ENCODE data around the gene TMED6.

Gene TMED6

DNA sequence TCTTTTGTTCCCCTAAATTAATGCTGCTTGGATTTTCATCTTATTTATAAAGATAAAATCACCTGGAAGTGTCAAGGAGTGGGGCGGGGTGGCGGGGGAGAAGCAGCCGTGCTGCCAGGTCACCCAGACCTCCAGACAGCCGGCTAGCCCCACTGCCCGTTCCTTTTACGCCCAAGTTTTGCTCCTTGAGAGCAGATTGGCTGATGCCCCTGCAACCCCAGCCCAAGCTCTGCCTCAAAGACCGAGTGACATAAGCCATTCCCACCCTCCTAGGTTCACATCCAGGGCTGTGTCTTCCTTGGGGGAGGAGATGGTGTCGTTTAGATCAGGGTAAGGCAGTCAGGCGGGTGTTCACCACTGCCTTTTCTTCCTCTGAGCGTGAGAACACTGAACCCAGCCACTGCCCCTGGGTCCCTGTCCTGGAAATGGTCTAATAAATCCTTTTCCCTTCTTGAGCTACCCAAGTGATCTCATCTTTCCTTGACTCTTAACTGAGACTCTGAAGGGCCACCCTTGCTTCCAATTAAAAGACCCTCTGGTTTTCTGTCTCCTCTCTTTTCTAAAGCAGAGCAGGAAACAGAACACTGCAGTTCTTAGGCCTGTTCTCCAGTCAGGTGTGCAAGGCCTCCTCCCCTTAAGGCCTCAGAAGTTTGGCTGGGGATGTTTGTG, 26.9 kb downstream of the TMED6 start:
- no peak for DNase-seq (ENCODE audit: insufficient read length, low spot score)
- no peak for FAIRE-seq

DNA sequence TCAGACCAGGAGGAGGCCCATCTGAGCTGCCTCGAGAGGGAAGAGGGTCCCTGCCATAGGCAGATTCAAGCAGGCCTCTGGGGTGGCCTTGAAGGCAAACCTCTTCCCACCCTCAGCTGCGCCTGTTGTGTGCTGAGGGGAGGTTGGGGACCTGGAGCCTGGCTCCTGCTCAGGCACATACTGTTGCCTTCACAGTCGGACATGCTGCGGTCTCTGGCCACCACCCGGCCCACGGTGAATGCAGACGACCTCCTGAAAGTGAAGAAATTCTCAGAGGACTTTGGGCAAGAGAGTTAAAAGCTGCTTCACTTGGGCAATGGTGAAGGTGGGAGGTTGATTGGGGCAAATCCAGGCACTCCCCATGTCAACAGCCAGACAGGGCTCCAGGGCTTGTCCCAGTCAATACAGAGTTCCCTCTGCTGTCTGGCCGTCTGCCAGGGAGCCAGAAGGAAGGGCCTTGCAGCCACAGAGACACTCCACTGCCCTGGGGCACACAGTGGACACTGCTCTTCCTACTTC, 27.5 kb downstream of the TMED6 start:
- no peak for FAIRE-seq

DNA sequence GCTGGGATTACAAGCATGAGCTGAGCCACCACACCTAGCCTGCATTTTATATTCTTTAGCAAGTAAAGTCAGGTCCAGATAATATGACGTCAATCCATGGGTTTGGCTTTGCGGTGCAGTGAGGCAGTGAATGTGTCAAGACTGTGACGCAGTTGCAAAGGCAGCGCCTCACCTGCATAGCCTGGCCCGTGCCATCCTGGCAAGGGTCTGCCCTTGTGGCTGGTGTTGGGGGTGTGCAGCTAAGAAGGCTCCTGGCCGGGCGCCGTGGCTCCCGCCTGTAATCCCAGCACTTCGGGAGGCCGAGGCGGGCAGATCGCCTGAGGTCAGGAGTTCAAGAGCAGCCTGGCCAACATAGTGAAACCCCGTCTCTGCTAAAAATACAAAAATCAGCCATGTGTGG, 28.2 kb downstream of the TMED6 start:
- FAIRE-seq (no peak), DNase-seq (ENCODE audit: insufficient read length, low spot score) (no peak)

More for the DNA sequence above, 27.5 kb downstream of the TMED6 start:
- DNase-seq (ENCODE audit: insufficient read length, low spot score): no peak

DNA sequence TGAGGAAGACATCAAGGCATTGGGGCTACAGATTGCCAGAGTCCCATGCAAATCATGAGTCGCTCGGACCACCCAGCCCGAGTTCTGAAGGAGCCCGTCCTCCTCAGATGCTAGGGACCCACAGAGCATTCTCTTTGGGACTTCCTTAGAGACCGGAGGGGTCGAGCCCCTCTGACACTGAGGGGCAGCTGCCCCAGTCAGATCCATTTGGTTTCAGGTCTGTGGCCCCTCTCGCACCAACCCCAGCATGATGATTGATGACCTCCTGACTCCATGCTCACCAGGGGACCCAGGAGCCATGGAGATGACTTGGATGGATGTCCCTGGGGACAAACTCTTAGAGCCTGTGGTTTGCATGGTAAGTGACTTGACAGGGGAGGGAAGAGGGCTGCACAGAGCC, 29.2 kb downstream of the TMED6 start:
- no peak for FAIRE-seq

DNA sequence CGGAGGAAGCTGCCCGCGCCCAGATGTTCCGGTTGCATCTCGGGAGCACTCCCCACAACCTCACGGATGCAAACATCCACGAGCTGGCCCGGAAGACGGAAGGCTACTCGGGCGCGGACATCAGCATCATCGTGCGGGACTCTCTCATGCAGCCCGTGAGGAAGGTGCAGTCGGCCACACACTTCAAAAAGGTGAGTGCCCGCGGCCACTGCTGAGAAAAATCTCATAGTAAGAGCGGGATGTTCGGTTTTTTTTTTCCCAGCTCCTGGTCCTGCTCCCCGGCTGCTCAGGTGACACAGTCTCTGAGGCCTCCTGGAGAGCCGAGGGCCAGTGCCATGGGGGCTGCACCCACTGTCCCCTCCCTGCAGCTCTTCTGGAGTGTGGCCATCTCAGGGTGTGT, 30.5 kb downstream of the TMED6 start:
- no peak for DNase-seq (ENCODE audit: insufficient read length, low spot score)
- no peak for FAIRE-seq

More for the DNA sequence above, 29.2 kb downstream of the TMED6 start:
- DNase-seq (ENCODE audit: insufficient read length, low spot score): no peak

DNA sequence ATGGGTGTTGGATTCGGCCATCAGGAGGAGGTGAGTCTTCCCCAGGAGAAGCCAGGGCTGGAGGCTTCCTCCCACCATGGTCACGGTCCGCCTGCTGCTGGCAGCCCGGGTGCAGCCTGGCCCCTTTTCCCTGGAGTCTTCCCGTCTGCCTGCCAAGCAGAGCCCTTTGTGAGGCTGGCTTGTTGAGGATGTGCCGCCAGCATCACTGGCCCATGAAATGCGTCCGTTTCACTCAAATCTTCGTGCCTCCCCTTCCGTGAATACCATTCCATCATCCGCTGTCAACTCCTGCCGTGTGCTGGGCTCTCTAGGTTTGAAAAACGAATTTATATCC, 30.9 kb downstream of the TMED6 start:
- no peak for DNase-seq (ENCODE audit: insufficient read length, low spot score)
- no peak for FAIRE-seq

DNA sequence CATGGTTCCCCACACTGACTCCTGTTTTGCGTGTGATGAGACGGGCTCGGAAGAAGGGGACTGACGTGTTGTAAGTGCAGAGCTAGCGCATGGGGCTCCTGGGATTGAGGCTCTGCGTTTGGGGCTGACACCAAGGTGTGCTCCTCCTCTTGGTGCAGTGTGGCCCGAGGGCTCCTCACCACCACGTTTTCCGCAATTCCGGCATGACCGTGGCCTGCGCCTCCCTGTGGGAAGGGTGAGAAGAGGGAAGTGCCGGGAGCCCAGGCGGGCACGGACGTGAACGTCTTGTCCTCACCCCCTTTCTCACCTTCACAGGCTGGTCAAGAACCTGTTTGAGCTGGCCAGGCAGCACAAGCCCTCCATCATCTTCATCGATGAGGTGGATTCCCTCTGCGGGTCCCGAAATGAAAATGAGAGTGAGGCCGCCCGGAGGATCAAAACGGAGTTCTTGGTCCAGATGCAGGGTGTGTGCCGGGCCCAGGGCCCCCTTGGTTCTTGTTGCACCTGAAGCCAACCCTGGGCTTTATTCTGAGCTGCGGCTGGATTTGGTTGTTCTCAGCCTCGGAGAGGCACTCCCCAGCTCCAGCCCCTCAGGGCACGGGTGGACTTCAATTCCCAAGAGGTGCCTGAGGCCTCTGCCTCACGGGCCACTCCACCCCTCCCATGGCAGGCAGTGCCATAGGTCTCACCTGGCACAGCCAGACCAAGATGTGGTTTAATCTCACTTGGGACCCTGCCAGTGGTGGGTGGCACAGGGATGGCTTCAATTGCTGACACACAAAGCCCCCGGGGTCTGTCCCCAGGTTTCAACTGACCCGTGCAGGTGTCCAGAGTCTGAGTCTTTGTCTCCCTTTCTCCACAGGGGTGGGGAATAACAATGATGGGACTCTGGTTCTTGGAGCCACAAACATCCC, 31.5 kb downstream of the TMED6 start:
- no peak for FAIRE-seq
- DNase-seq (ENCODE audit: insufficient read length, low spot score): no peak

DNA sequence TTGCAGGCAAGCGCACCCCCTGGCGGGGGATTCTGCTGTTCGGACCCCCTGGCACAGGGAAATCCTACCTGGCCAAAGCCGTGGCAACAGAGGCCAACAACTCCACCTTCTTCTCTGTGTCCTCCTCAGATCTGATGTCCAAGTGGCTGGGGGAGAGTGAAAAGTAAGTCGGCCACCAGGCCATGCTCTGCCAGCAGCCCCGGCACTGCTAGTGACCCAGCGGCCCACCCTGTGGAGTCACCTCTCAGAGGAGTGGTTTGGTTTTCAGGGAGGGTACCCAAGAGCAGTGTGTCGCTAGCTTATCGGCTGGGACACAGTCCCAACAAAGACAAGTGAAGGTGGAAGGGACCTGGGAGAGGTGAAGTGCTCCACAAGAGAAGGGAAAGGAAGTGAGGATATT, 32.2 kb downstream of the TMED6 start:
- no peak for FAIRE-seq

DNA sequence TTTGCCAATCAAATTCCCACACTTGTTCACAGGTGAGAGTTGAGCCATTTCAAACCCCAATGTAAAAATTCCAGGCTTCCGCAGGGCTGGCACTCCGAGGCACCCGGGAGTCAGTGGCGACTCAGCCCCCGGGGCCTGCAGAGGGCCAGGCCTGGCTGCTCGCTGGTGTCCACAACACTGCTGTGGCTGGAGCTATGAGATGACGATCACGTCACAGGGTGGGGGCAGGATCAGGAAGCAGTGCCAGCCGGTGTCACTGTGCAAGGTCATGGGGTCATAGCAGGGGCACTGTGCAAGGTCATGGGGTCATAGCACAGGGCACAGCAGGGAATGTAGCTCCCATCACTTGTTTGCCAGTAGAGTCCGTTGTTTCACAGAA, 32.7 kb downstream of the TMED6 start:
- no peak for DNase-seq (ENCODE audit: insufficient read length, low spot score)
- FAIRE-seq: no peak

More for the DNA sequence above, 32.2 kb downstream of the TMED6 start:
- no peak for DNase-seq (ENCODE audit: insufficient read length, low spot score)

DNA sequence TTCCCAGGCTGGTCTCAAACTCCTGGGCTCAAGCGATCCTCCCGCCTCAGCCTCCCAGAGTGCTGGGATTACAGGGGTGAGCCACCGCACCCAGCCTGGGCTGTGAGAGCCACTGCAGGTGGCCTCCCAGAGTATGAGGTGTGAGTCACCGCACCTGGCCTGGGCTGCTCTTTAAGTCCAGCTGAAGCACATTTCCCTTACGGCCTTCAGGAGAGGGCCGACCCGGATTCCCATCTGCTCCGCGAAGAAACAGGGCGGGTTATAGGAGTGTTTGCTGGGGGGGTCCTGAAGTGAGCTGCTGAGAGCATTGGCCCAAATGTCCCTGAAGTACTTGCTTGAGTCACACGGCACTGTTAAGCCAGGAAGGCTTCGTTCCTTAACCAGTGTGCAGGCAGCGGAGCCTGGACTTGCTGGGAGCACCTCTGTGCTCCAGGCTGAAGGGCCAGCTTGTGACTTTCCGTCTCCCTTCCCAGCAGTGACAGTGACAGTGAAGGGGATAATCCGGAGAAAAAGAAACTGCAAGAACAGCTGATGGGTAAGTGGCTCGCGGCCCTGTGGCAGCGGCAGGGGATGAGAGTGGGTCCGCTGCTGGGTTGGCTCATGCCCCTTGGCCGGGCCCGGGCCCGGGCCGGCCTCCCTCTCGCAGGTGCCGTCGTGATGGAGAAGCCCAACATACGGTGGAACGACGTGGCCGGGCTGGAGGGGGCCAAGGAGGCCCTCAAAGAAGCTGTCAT, 33.2 kb downstream of the TMED6 start:
- FAIRE-seq (no peak), DNase-seq (ENCODE audit: insufficient read length, low spot score) (no peak)

DNA sequence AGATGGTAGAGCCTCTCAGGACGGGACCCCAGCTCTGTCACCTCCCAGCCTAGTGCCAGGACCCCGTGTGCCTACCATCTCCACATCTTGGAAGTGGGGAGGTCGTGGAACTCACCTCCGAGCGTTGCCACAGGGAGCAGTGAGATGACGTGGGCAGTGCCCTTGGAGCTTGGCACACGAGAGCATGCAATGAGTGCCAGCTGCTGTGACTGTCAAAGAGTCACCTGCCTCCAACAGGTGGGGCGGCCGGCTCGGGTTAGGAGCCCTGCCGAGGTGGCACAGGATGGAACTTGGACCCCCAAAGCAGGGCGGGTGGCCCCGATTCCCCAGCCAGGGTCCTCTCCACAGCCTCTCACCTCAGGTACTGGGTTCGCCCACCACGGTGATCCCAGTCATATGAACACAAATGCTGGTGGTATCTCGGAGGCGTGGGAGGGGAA, 35.0 kb downstream of the TMED6 start:
- no peak for FAIRE-seq

DNA sequence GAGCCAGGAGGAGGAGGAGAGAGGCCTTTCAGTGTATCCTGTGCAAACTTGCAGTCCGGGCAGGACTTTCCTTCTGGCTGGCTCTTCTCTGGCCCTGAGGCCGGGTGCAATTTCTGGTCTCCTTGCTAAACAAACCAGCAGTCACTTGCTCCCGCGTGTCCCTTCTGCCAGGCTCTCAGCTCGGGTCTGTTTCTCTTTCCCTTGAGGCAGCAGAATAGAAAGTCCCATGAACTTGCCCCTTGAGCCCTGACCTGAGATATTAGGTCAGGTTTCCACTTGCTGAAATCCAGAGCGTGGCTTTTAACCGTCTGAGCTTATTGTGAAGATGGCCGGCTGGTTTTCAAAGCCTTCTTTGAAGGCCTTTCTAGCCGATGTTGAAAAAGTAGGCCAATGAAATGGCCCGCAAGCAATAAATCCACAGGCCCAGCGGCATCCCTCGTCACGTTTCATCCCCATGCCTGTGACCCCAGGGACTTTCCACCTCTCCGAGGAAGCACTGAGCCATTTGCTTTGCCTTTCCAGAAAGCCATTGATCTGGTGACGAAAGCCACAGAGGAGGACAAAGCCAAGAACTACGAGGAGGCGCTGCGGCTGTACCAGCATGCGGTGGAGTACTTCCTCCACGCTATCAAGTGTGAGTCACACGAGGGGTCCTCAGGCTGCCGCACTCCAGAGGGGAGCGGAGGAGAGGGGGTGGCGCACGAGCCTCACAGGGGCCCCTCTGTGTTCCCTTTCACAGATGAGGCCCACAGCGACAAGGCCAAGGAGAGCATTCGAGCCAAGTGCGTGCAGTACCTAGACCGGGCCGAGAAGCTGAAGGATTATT, 35.9 kb downstream of the TMED6 start:
- FAIRE-seq: no peak
- DNase-seq (ENCODE audit: insufficient read length, low spot score): no peak

More for the DNA sequence above, 35.0 kb downstream of the TMED6 start:
- no peak for DNase-seq (ENCODE audit: insufficient read length, low spot score)

DNA sequence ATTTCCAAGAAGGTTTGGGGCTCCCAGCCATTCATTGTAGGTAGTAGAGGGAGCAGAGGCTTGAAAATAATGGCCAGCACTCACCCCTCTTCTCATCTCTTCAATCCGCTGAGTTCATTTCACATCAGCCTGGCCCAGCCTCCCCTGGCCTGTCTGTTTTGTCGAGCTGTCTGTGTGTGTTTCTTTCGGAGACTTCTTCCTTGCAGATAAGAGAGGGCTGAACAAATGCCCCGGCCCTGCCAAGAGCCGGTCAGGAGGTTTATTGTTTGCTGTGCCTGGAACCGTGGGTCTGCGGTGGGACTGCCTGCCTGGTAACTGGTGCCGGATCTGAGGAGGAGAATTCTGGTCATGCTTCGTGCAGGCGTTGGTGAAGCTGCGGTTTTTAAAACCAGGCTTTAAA, 37.1 kb downstream of the TMED6 start:
- FAIRE-seq: no peak

DNA sequence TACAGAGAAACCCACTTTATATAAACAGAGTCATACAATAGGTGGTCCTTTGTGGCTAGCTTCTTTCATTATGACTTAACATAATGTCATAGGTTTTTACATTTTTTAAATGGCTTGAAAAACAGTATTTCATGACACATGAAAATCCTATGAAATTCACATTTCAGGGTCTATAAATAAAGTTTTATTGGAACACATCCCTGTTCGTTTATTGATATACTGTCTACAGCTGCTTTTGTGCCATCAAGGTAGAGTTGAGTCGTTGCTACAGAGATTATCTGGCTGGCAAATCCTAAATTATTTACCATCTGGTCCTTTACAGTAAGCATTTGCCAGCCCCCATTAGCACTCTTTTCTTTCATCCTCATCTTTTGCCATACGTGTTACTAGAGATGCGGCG, 38.1 kb downstream of the TMED6 start:
- DNase-seq (ENCODE audit: insufficient read length, low spot score): no peak
- no peak for FAIRE-seq

More for the DNA sequence above, 37.1 kb downstream of the TMED6 start:
- DNase-seq (ENCODE audit: insufficient read length, low spot score): no peak

DNA sequence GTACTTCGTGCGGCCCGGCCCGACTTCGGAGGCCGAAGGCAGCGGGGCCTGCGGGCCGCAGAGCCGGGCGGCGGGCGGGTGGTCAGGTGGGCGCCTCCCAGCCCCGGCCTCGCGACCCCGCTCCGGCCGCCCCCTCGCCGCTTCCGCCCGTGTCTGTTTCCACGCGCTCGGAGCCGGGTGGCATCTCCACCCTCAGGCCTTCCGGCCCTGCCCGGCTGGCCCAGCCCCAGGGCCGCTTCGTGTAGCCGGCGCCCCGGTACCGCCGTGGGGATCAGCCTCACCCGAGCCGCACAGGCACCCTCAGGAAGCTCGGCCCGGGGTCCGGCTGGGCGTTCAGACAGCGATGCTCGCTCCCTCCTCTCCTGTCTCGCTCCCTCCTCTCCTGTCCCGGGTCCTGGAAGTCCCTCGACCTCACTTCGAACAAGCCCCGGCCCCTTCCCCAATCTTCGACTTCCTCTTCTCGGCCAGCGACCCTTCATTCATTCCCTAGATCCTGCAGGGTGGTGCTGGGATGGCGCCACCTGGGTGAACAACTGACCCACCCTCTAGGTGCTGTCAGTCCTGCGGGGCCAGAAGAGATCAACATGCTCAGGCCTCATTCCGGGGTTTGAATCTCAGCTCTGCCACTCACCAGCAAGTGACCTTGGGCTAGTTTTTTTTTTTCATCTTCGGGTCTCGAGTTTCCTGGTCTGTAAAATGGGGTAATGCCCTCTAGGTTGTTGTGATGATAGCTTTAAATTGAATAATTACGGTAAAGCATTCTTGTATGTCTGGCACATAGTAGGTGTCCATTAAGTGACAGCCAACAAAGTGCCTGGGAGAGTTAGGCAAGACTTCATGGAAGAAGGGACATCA, 39.8 kb downstream of the TMED6 start:
- DNase-seq (ENCODE audit: insufficient read length, low spot score) (peak; percentile 58), FAIRE-seq (peak; percentile 72)

DNA sequence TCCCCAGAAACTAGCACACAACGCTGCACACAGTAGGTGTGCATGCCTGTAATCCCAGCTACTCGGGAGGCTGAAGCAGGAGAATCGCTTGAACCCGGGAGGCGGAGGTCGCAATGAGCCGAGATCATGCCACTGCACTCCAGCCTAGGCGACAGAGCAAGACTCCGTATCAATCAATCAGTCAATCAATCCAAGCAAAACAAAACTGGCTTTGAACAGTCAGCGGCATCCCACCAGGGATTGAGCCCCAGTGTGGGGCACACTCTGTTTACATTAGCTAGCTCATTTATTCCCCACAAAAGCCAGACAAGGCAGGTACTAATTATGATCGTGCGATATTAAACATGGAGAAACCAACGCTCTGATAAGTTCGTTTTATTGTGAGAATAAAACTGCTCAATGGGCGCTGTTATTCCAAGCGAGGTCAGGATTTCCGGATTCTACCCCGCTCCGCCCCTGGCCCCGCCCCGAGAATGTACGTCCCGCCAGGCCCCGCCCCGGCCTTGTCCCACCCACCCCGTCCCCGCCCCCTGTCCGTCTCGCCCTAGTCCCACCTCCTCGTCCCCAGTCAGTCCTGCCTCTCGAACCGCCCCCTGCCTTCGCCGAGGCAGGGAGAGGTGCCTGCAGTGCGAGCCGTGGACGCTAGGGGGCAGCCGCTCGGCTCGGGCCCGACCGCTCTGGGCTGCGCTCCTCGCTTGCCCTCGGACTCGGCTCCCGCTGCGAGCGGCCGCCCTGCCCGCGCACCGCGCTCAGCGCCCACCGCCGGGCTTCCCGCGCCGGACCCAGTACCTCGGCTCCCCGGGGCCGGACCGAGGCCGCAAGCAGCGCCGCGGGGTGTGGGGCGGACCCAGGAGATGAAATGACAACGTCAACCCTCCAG, 40.7 kb downstream of the TMED6 start, which contains the start of gene VPS4A:
Gene VPS4A, plus strand, starts transcription at position 698 of the 880 bp plus-strand sequence. Its CDS starts 162 bp downstream, at position 860.
- peak; percentile 98 for DNase-seq (ENCODE audit: insufficient read length, low spot score)

DNA sequence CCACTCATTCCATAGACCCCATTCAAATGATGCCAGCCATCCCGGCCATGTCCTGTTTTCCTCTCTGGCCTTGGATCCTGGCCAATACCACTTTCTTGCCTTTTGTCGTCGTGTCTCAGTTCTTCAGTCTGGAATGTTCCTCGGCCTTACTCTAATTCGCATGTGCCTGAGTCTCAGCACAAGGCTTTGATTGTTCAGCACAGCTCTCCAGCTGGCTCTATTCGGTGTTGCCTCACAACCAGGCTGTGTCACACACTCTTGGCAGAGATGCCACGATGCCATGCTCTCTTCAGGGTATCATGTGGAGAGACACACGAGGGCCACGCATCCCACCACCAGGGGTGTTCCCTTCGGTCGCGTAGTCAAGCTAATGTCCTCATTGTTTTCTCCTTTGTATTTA, 42.3 kb downstream of the TMED6 start:
- no peak for FAIRE-seq
- DNase-seq (ENCODE audit: insufficient read length, low spot score): no peak

More for the DNA sequence above, 40.7 kb downstream of the TMED6 start, which contains the start of gene VPS4A:
- FAIRE-seq: peak; percentile 92

DNA sequence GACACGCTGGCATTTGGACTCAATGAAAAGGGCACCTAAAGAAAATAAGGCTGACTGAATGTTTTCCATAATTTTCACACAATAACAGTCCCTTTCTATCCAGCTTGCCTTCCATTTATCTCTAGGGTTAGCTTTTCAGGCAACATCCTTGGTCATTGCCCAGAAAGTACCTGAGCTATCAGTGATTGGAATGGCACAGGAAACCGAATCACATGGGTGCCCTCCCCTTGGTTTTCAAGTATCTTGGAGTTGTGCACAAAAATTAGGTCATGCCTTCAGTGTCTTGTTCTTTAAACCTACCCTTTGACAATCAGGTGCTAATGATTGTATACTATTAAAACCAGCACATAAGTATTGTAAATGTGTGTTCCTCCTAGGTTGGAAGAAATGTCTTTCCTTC, 43.7 kb downstream of the TMED6 start:
- FAIRE-seq: no peak
- DNase-seq (ENCODE audit: insufficient read length, low spot score): no peak
